Spleen (tissue), 7 donors: ENCODE results near the gene GATAD2A.

Source experiments
- CTCF ChIP-seq, 11 experiments: fragments of 200-600 bp in 7 of 11; fragments of 450-650 bp in 4 of 11; sonication (generic) in 4 of 11; IDR thresholded peaks in 8 of 11; conservative IDR thresholded peaks in 3 of 11; 1 replicate in 7 of 11; 2 replicates in 4 of 11; pipeline versions ENCODE4 v1.4.0 to v1.8.0; 2016 to 2021; ENCODE audit warnings: antibody characterized with exemption in 11 of 11, inconsistent platforms in 4 of 11, mild to moderate bottlenecking in 1 of 11
- POLR2AphosphoS5 ChIP-seq, 3 donors: sonication (generic); formaldehyde crosslinking; IDR thresholded peaks; one replicate each; pipeline ENCODE4 v1.5.1; 2017; ENCODE audit warnings: antibody characterized with exemption in 3 of 3
- donor health status: DM: no; HTN: no; CAD: no; lungs with moderate emphysema.
- donor health status: DM: no; HTN: no; CAD: no.
- donor health status: DM: no; HTN: no; CAD: no.

- TF ChIP-seq CTCF (IDR thresholded peaks at IDR 0.05 in 8 of 11, conservative IDR thresholded peaks at IDR 0.05 in 3 of 11): no peak
- TF ChIP-seq POLR2AphosphoS5 (IDR thresholded peaks at IDR 0.05): no peak
Measured at GRCh38 chr19:19445288-19445687, 39.8 kb downstream of the GATAD2A start.
